ENCODE measurements around the gene ASRGL1. TPM values are rescaled to one million over a fixed set of nuclear protein-coding genes. Genes with fewer than 3 reads are reported as not detected.

The ASRGL1 gene
- total RNA-seq, 4 donors from 2014 or later = 10.1 to 16.3 (median 13.5) TPM

DNA sequence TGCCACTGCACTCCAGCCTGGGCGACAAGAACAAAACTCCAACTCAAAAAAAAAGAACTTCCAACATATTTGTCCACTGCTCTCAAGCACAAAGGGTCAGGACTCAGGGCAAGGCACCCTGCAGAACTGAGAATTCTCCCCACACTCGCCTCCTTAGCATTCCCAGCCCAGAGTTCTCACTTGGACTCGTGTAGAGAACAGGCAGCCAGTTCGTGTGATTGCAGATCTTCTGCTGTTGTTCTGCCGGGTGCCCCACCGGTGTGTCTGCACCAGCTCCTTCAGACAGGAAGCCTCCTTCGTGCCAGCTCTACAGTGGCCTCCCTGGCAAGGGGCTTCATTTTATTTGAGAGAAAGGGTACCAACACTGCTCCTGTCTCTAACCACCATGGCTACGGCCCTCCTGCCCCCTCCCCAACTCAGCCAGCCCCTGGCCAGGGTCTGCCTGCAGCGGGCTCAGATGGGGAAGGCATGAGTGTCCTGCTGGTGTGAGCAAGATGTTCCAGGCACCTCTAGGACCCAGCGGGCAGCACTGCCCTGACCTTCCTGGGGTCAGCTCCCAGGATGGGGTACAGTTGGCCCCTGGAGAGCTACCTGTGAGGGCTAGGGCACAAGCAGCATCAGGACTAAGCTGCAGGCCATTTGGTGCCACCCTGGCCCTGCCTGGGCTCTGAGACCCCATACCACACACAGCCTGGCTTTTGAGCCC, 62.1 kb downstream of the ASRGL1 start:
- Histone ChIP-seq H3K36me3 (no peaks in the 10 kb centered on the region), H3K27me3 (no peaks in the 10 kb centered on the region), H3K4me1 (peaks cover 12 to 94% (median 53%) of the 10 kb centered on the region in 3 donors), H3K27ac (peak overlapping the region; percentile 64 to 85 (median 82)), H3K9me3 (no peaks in the 10 kb centered on the region), H3K4me3 (no peak overlapping the region)
- no peak for ATAC-seq
- 3% methylated on average over 3 of the region's 10 CpGs; no CpG with 5 or more reads in 1 of the 2 donors for WGBS, 2 donors (ENCODE audit: low coverage in 1 of 2)
- TF ChIP-seq, protein P1, sequence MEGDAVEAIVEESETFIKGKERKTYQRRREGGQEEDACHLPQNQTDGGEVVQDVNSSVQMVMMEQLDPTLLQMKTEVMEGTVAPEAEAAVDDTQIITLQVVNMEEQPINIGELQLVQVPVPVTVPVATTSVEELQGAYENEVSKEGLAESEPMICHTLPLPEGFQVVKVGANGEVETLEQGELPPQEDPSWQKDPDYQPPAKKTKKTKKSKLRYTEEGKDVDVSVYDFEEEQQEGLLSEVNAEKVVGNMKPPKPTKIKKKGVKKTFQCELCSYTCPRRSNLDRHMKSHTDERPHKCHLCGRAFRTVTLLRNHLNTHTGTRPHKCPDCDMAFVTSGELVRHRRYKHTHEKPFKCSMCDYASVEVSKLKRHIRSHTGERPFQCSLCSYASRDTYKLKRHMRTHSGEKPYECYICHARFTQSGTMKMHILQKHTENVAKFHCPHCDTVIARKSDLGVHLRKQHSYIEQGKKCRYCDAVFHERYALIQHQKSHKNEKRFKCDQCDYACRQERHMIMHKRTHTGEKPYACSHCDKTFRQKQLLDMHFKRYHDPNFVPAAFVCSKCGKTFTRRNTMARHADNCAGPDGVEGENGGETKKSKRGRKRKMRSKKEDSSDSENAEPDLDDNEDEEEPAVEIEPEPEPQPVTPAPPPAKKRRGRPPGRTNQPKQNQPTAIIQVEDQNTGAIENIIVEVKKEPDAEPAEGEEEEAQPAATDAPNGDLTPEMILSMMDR (IDR thresholded peaks at IDR 0.05) = peak in 3 of 4 experiments; percentile 6 to 22 (median 7)
- no peak for TF ChIP-seq POLR2AphosphoS5 (IDR thresholded peaks at IDR 0.05)
- no peak for TF ChIP-seq POLR2A (IDR thresholded peaks at IDR 0.05)

DNA sequence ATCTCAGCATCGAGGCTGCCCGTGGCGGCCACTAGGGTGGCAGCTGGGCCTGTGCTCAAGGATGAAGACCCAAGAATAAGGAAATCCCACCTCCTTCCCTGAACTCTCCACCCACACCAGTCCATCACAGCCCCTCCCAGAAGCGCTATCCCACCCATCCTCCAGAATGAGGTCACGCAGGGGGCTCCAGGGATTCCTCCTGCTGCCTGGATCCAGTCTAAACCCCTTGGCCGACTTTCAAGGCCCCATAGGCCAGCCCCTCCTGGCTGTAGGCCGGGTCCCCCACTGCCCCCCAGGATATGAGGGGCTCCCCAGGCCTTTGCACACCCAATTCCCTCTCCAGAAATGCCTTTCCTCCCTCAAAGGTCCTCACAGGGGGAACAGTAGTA, 62.6 kb downstream of the ASRGL1 start:
- Histone ChIP-seq H3K27me3 (no peaks in the 10 kb centered on the region), H3K4me1 (peaks cover 12 to 89% (median 53%) of the 10 kb centered on the region in 3 donors), H3K9me3 (no peaks in the 10 kb centered on the region), H3K36me3 (no peaks in the 10 kb centered on the region), H3K27ac (peak overlapping the region; percentile 64 to 85 (median 82)), H3K4me3 (no peak overlapping the region)
- ATAC-seq = no peak
- TF ChIP-seq EP300 (IDR thresholded peaks at IDR 0.05) (no peak), POLR2A (IDR thresholded peaks at IDR 0.05) (no peak), POLR2AphosphoS5 (IDR thresholded peaks at IDR 0.05) (no peak)
- TF ChIP-seq, protein P1 (IDR thresholded peaks at IDR 0.05) = no peak
- WGBS, 2 donors (ENCODE audit: low coverage in 1 of 2) = 0 to 63% methylated on average over 1 of the region's 7 CpGs

DNA sequence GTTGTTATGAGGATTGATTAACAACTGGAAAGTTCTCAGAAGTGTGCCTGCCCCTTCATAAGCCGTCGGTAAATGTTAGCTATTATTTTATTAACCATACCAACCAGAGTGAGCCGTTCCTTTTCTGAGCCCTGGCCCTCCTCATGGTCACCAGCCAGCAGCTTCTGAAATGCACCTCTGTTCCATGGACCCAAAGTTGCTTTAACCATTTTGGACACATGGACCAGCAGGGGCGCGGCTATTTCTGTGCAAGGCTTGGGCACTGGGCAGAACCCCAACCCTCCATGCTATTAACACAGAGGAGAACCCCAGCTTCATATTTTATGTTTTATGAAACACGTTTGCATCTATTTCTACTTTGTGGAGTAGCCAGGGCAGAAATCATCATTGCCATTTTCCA, 63.0 kb downstream of the ASRGL1 start:
- WGBS, 2 donors (ENCODE audit: low coverage in 1 of 2) = 30 to 31% methylated on average over 3 to 6 of the region's 6 CpGs
- Histone ChIP-seq H3K9me3 (no peaks in the 10 kb centered on the region), H3K27ac (peak overlapping the region; percentile 64 to 85 (median 82)), H3K4me1 (peaks cover 12 to 84% (median 50%) of the 10 kb centered on the region in 3 donors), H3K27me3 (no peaks in the 10 kb centered on the region), H3K36me3 (no peaks in the 10 kb centered on the region), H3K4me3 (no peak overlapping the region)
- no peak for ATAC-seq
- TF ChIP-seq, protein P1 (IDR thresholded peaks at IDR 0.05) = no peak
- TF ChIP-seq POLR2AphosphoS5 (IDR thresholded peaks at IDR 0.05) (no peak), POLR2A (IDR thresholded peaks at IDR 0.05) (no peak), EP300 (IDR thresholded peaks at IDR 0.05) (no peak)

DNA sequence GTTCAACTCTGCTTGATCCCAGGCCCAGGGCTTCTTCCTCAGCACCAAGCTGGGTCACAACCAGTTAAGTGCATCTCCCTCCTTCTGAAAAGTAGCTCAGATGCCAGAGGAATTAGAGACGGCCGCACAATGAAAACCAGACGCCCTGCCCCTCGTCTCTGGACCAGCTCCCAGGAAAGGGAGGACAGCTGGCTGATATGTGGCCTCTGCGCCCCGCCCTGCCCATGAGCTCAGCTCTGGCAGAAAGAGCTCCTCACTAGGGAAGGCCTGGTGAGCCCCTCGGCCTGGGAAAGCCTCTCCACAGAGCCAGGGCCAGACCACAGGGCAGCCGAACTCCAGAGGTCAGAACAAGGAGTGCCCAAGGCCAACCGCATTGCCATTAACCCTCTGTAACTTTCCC, 63.5 kb downstream of the ASRGL1 start:
- TF ChIP-seq, protein P1 (IDR thresholded peaks at IDR 0.05) = no peak
- TF ChIP-seq POLR2AphosphoS5 (IDR thresholded peaks at IDR 0.05) = peak; percentile 86
- 10% methylated on average over 4 of the region's 9 CpGs; no CpG with 5 or more reads in 1 of the 2 donors for WGBS, 2 donors (ENCODE audit: low coverage in 1 of 2)
- Histone ChIP-seq H3K27ac (peak overlapping the region; percentile 64 to 85 (median 82)), H3K9me3 (no peaks in the 10 kb centered on the region), H3K4me1 (peaks cover 12 to 80% (median 49%) of the 10 kb centered on the region in 3 donors), H3K4me3 (no peak overlapping the region), H3K27me3 (no peaks in the 10 kb centered on the region), H3K36me3 (no peaks in the 10 kb centered on the region)
- ATAC-seq = peak; percentile 75

DNA sequence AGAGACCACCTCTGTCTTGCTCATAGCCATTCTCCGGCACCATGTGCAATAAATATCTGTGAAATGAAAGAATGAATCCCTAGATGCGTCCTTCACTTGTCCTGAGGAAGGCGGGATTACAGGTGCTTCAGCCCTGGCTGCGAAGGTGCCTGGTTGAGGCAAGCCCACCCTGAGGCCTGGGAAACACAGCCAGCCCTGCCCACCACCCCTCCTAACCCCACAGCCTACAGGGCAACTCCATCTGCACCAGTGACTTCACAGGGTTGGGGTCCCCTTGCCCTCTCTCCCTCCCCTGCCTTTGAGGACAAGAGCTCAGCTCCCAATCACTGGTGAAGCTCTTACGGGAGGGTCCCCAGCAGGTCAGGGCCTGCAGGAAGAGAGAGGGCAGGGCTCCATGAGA, 64.1 kb downstream of the ASRGL1 start:
- Histone ChIP-seq H3K4me3 (no peak overlapping the region), H3K27me3 (no peaks in the 10 kb centered on the region), H3K9me3 (no peaks in the 10 kb centered on the region), H3K27ac (peak overlapping the region; percentile 64 to 85 (median 82)), H3K36me3 (no peaks in the 10 kb centered on the region), H3K4me1 (peaks cover 12 to 74% (median 49%) of the 10 kb centered on the region in 3 donors)
- TF ChIP-seq POLR2AphosphoS5 (IDR thresholded peaks at IDR 0.05) (no peak), EP300 (IDR thresholded peaks at IDR 0.05) (no peak), POLR2A (IDR thresholded peaks at IDR 0.05) (no peak)
- TF ChIP-seq, protein P1 (IDR thresholded peaks at IDR 0.05) = no peak
- WGBS, 2 donors (ENCODE audit: low coverage in 1 of 2) = 70 to 90% methylated on average over 1 to 2 of the region's 5 CpGs
- no peak for ATAC-seq

Measured in gastroesophageal sphincter (tissue), 4 donors.